GM23338 (cell line): ENCODE measurements around the gene C1QTNF1.

Experiments used
- CREB1 ChIP-seq: fragments of 250-450 bp; sonication (Bioruptor Pico); IDR thresholded peaks from 2 replicates; pipeline ENCODE4 v1.5.0; 2020; ENCODE audit warnings: low read depth, mild to moderate bottlenecking, moderate library complexity
- CTCF ChIP-seq, 2 experiments: fragments of 200-600 bp in 1 of 2; sonication (generic) in 1 of 2; conservative IDR thresholded peaks; 2 replicates each; pipeline versions ENCODE4 v1.5.1 to v1.6.1; 2016 to 2017; ENCODE audit warnings: antibody characterized with exemption in 2 of 2, low read depth in 2 of 2, mild to moderate bottlenecking in 2 of 2, moderate library complexity in 1 of 2
- ETS1 ChIP-seq: IDR thresholded peaks from 2 replicates; pipeline ENCODE4 v1.6.1; 2016; ENCODE audit warnings: antibody characterized with exemption
- EZH2 ChIP-seq: fragments of 200-600 bp; sonication (generic); IDR thresholded peaks from one replicate; pipeline ENCODE4 v1.8.0; 2017; ENCODE audit warnings: antibody characterized with exemption, mild to moderate bottlenecking, low read depth; ENCODE audit not compliant: unreplicated experiment
- EZH2phosphoT487 ChIP-seq: fragments of 200-600 bp; sonication (generic); IDR thresholded peaks from one replicate; pipeline ENCODE4 v1.8.1; 2018; ENCODE audit warnings: antibody characterized with exemption; ENCODE audit not compliant: unreplicated experiment
- JUNB ChIP-seq: IDR thresholded peaks from one replicate; pipeline ENCODE4 v1.6.1; 2016; ENCODE audit warnings: antibody characterized with exemption; ENCODE audit not compliant: unreplicated experiment
- POLR2AphosphoS5 ChIP-seq: IDR thresholded peaks from 2 replicates; pipeline ENCODE4 v1.6.1; 2016; ENCODE audit warnings: antibody characterized with exemption, low read depth
- TF ChIP-seq, protein P1 (sequence below): IDR thresholded peaks from one replicate; pipeline ENCODE4 v1.6.1; 2018; ENCODE audit warnings: antibody characterized with exemption; ENCODE audit not compliant: unreplicated experiment

- TF ChIP-seq CTCF (conservative IDR thresholded peaks at IDR 0.05; ENCODE audit: low read depth in 2 of 2) (no peak), EZH2 (no peak), POLR2AphosphoS5 (no peak), ETS1 (no peak), CREB1 (CRISPR knock-in tag) (no peak), EZH2phosphoT487 (no peak), JUNB (no peak)
- TF ChIP-seq, protein P1, sequence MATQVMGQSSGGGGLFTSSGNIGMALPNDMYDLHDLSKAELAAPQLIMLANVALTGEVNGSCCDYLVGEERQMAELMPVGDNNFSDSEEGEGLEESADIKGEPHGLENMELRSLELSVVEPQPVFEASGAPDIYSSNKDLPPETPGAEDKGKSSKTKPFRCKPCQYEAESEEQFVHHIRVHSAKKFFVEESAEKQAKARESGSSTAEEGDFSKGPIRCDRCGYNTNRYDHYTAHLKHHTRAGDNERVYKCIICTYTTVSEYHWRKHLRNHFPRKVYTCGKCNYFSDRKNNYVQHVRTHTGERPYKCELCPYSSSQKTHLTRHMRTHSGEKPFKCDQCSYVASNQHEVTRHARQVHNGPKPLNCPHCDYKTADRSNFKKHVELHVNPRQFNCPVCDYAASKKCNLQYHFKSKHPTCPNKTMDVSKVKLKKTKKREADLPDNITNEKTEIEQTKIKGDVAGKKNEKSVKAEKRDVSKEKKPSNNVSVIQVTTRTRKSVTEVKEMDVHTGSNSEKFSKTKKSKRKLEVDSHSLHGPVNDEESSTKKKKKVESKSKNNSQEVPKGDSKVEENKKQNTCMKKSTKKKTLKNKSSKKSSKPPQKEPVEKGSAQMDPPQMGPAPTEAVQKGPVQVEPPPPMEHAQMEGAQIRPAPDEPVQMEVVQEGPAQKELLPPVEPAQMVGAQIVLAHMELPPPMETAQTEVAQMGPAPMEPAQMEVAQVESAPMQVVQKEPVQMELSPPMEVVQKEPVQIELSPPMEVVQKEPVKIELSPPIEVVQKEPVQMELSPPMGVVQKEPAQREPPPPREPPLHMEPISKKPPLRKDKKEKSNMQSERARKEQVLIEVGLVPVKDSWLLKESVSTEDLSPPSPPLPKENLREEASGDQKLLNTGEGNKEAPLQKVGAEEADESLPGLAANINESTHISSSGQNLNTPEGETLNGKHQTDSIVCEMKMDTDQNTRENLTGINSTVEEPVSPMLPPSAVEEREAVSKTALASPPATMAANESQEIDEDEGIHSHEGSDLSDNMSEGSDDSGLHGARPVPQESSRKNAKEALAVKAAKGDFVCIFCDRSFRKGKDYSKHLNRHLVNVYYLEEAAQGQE: no peak
Observed at GRCh38 chr17:79034931-79035485, 11.0 kb downstream of the C1QTNF1 start.
